Measurements from ENCODE around the gene GDF2.

GDF2 gene

GRCh38 chr10:47368431-47369180 lies 46.4 kb downstream of the GDF2 start:
- DNase-seq (ENCODE audit: low spot score): no peak

DNA sequence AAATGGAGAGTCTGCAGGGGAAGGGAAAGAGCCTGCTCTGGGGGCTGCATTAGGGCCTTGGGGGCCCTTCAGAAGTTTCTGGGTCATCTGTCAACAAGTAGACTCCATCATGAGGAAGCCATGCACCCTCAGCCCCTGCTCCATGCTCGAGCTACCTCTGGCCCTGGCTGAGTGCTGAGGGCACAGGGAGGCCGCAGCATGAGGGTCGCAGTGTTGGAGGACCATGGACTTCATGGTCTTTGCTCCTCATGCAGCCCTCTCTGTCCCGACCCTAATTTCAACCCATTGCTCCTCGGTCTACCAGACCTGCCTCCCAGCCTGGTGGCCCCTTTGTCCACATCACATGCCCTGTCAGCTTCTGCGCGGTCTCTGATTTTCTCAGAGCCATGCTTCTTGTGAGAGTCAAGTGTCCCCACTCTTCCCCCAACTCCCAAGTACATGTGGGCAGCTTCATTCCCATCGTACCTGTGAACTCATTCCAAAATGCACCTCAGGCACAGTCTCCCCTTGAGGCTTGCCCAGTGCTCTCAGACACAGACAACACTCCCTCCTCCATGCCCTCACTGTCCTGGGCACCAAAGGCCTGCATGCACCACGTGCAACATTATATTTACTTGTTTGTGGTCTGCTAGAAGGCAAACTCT lies 47.1 kb downstream of the GDF2 start:
- no peak for DNase-seq (ENCODE audit: low spot score)

DNA sequence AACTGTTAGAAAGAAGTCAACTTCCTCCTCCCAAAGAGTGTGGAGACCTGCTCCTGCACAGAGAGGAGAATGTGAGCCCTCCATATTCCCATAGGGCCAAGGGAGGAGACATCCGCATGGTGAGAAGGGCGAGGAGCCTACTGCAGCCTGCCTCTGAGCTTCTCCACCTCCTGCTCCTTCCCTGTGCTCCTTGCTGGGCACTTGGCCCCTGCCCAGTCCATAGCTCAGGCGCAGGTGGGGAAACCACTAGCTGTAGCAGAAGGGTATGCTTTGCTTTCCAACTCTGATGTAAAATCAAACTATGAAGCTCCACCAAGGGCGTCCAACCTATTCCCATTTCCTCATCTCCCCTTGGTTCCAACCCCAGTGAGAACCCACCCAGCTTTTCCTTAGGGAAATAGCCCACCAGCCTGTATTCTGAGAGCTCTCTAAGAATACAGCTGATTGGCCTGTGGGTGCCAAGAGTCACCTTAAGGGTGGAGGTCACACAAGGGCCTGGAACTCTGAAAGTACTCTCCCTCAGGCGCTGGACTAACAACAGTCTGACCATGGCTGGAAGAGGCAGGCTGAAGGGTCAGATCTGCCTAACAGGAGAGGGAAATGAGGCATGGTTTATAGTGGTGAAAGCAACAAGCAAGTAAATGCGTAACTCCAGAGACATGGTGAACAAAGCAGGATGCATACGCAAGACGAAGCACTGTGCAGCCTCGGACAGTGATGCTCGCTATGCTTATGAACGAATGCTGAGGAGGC lies 47.9 kb downstream of the GDF2 start:
- DNase-seq (ENCODE audit: low spot score): no peak

DNA sequence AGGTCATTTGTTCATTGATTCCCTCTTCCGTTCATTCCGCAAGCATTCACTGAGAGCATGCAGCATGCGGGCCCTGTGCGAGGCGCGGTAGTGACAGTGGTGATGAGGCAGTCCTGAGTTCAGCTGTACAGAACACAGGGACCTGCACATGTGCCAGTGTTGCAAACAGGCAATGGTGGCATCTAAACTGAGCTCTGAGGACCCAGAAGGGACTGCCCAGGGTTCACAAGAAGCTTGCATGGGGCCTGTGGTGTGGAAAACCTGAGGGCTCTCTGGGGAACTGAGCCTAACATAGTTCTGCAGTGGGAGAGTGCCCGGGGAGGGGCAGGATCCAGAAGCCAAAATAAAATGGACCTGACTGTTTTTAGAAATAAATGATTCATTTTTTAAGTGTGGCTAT lies 48.6 kb downstream of the GDF2 start:
- DNase-seq (ENCODE audit: low spot score): no peak

GRCh38 chr10:47371629-47372485 lies 49.6 kb downstream of the GDF2 start:
- DNase-seq (ENCODE audit: low spot score): no peak

GRCh38 chr10:47372726-47373125 lies 50.5 kb downstream of the GDF2 start:
- no peak for DNase-seq (ENCODE audit: low spot score)

GRCh38 chr10:47374611-47375536 lies 52.6 kb downstream of the GDF2 start:
- DNase-seq (ENCODE audit: low spot score): peak; percentile 82

- DNase-seq (ENCODE audit: low spot score): no peak
Observed at GRCh38 chr10:47376522-47377220, 54.4 kb downstream of the GDF2 start.

Measured in hepatic stellate cell (primary cell).